PFSK-1 (cell line): ENCODE measurements around the gene NR1H4.

Experiments
- POLR2AphosphoS5 ChIP-seq: IDR thresholded peaks from 2 replicates; pipeline ENCODE4 v1.6.1; 2012; ENCODE audit warnings: low read depth, mild to moderate bottlenecking, control low read depth, low read length, moderate library complexity
- SIN3A ChIP-seq: IDR thresholded peaks from 2 replicates; pipeline ENCODE4 v1.6.1; 2012; ENCODE audit warnings: mild to moderate bottlenecking, low read length, moderate library complexity, borderline replicate concordance; ENCODE audit not compliant: insufficient read depth
- TAF1 ChIP-seq: IDR thresholded peaks from 2 replicates; pipeline ENCODE4 v1.6.1; 2012; ENCODE audit warnings: low read length, control low read depth, borderline replicate concordance; ENCODE audit not compliant: insufficient read depth
- TF ChIP-seq, protein P1 (sequence below), 2 experiments: IDR thresholded peaks; 2 replicates each; pipeline versions ENCODE4 v1.6.1 to v1.8.0; 2011 to 2012; ENCODE audit warnings: low read depth in 2 of 2, low read length in 2 of 2, control low read depth in 1 of 2, inconsistent platforms in 1 of 2, mild to moderate bottlenecking in 1 of 2, moderate library complexity in 1 of 2; ENCODE audit not compliant: insufficient read depth in 1 of 2

GRCh38 chr12:100439797-100440196 lies 33.9 kb upstream of the NR1H4 start:
- TF ChIP-seq POLR2AphosphoS5 (no peak), SIN3A (no peak), TAF1 (no peak)
- TF ChIP-seq, protein P1, sequence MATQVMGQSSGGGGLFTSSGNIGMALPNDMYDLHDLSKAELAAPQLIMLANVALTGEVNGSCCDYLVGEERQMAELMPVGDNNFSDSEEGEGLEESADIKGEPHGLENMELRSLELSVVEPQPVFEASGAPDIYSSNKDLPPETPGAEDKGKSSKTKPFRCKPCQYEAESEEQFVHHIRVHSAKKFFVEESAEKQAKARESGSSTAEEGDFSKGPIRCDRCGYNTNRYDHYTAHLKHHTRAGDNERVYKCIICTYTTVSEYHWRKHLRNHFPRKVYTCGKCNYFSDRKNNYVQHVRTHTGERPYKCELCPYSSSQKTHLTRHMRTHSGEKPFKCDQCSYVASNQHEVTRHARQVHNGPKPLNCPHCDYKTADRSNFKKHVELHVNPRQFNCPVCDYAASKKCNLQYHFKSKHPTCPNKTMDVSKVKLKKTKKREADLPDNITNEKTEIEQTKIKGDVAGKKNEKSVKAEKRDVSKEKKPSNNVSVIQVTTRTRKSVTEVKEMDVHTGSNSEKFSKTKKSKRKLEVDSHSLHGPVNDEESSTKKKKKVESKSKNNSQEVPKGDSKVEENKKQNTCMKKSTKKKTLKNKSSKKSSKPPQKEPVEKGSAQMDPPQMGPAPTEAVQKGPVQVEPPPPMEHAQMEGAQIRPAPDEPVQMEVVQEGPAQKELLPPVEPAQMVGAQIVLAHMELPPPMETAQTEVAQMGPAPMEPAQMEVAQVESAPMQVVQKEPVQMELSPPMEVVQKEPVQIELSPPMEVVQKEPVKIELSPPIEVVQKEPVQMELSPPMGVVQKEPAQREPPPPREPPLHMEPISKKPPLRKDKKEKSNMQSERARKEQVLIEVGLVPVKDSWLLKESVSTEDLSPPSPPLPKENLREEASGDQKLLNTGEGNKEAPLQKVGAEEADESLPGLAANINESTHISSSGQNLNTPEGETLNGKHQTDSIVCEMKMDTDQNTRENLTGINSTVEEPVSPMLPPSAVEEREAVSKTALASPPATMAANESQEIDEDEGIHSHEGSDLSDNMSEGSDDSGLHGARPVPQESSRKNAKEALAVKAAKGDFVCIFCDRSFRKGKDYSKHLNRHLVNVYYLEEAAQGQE (IDR thresholded peaks at IDR 0.05; ENCODE audit: insufficient read depth in 1 of 2, low read depth in 2 of 2, low read length in 2 of 2) = no peak
